ENCODE results near the gene PPP5C.

GRCh38 chr19:46372901-46373490 lies 26.1 kb downstream of the PPP5C start:
- no peak for TF ChIP-seq POLR2A (IDR thresholded peaks at IDR 0.05; ENCODE audit: low read length)
- no peak for TF ChIP-seq GATA1 (IDR thresholded peaks at IDR 0.05; ENCODE audit: low read depth, low read length)

All from erythroblast (primary cell).